ENCODE results near the gene MRAS. TPM values are rescaled to one million over a fixed set of nuclear protein-coding genes. Genes with fewer than 3 reads are reported as not detected.

The MRAS gene
- total RNA-seq, 1 experiment from 2014 or later: 13.2 TPM

- no peak for DNase-seq
- Mint-ChIP-seq H3K27me3 (ENCODE audit: unreplicated experiment) (peaks cover 16% of the 10 kb centered on the region), H3K27ac (ENCODE audit: unreplicated experiment) (no peak overlapping the region), H3K4me1 (ENCODE audit: low read depth, unreplicated experiment) (no peaks in the 10 kb centered on the region), H3K4me3 (ENCODE audit: low read depth, unreplicated experiment) (no peak overlapping the region), H3K9me3 (ENCODE audit: low read depth, unreplicated experiment) (no peaks in the 10 kb centered on the region), H3K36me3 (ENCODE audit: insufficient read depth, unreplicated experiment) (no peaks in the 10 kb centered on the region)
- intact Hi-C loops (cut with micrococcal nuclease; ENCODE audit: unreplicated experiment): no loop called here
- no peak for TF ChIP-seq CTCF (IDR thresholded peaks at IDR 0.05; ENCODE audit: unreplicated experiment)
- CTCF ChIA-PET: interaction anchor here (0.8 kb wide), 1 partner anchor 20 kb away, joined by 3 read pairs; no protein-coding TSS in a partner anchor
- BruUV-seq (replicated peaks): no TSS peak
Observed at GRCh38 chr3:138443521-138444503, 95.4 kb downstream of the MRAS start.

GRCh38 chr3:138445236-138445635, 96.9 kb downstream of the MRAS start:
- Mint-ChIP-seq H3K27ac (ENCODE audit: unreplicated experiment) (no peak overlapping the region), H3K4me1 (ENCODE audit: low read depth, unreplicated experiment) (no peaks in the 10 kb centered on the region), H3K9me3 (ENCODE audit: low read depth, unreplicated experiment) (no peaks in the 10 kb centered on the region), H3K27me3 (ENCODE audit: unreplicated experiment) (peaks cover 2% of the 10 kb centered on the region), H3K4me3 (ENCODE audit: low read depth, unreplicated experiment) (no peak overlapping the region), H3K36me3 (ENCODE audit: insufficient read depth, unreplicated experiment) (no peaks in the 10 kb centered on the region)
- no TSS peak for BruUV-seq (replicated peaks)
- no peak for TF ChIP-seq CTCF (IDR thresholded peaks at IDR 0.05; ENCODE audit: unreplicated experiment)
- CTCF ChIA-PET: interaction anchor here (1.2 to 1.5 kb wide), 2 partner anchors 11 to 15 kb away, joined by 3 to 6 read pairs; partner anchors contain the start of gene ESYT3
- DNase-seq: no peak
- intact Hi-C loops (cut with micrococcal nuclease; ENCODE audit: unreplicated experiment): no loop called here

GRCh38 chr3:138445654-138446053, 97.3 kb downstream of the MRAS start:
- Mint-ChIP-seq H3K4me1 (ENCODE audit: low read depth, unreplicated experiment) (no peaks in the 10 kb centered on the region), H3K4me3 (ENCODE audit: low read depth, unreplicated experiment) (no peak overlapping the region), H3K27ac (ENCODE audit: unreplicated experiment) (no peak overlapping the region), H3K27me3 (ENCODE audit: unreplicated experiment) (no peaks in the 10 kb centered on the region), H3K9me3 (ENCODE audit: low read depth, unreplicated experiment) (no peaks in the 10 kb centered on the region), H3K36me3 (ENCODE audit: insufficient read depth, unreplicated experiment) (no peaks in the 10 kb centered on the region)
- no peak for TF ChIP-seq CTCF (IDR thresholded peaks at IDR 0.05; ENCODE audit: unreplicated experiment)
- CTCF ChIA-PET: interaction anchor here (1.2 to 1.5 kb wide), 2 partner anchors 11 to 15 kb away, joined by 3 to 6 read pairs; partner anchors contain the start of gene ESYT3
- no TSS peak for BruUV-seq (replicated peaks)
- intact Hi-C loops (cut with micrococcal nuclease; ENCODE audit: unreplicated experiment): no loop called here
- no peak for DNase-seq

GRCh38 chr3:138448631-138449030, 100.3 kb downstream of the MRAS start:
- Mint-ChIP-seq H3K27me3 (ENCODE audit: unreplicated experiment) (no peaks in the 10 kb centered on the region), H3K4me1 (ENCODE audit: low read depth, unreplicated experiment) (no peaks in the 10 kb centered on the region), H3K4me3 (ENCODE audit: low read depth, unreplicated experiment) (no peak overlapping the region), H3K27ac (ENCODE audit: unreplicated experiment) (no peak overlapping the region), H3K36me3 (ENCODE audit: insufficient read depth, unreplicated experiment) (no peaks in the 10 kb centered on the region), H3K9me3 (ENCODE audit: low read depth, unreplicated experiment) (no peaks in the 10 kb centered on the region)
- CTCF ChIA-PET: interaction anchor here (1.1 kb wide), 1 partner anchor 13 kb away, joined by 3 read pairs; no protein-coding TSS in a partner anchor
- intact Hi-C loops (cut with micrococcal nuclease; ENCODE audit: unreplicated experiment): no loop called here
- no TSS peak for BruUV-seq (replicated peaks)
- DNase-seq: no peak
- TF ChIP-seq CTCF (IDR thresholded peaks at IDR 0.05; ENCODE audit: unreplicated experiment): no peak

All from Calu3 (cell line).